ENCODE measurements around the gene PFAS. TPM values are rescaled to one million over a fixed set of nuclear protein-coding genes. Genes with fewer than 3 reads are reported as not detected.

The PFAS gene
- total RNA-seq, 1 experiment from 2014 or later: 228 TPM

- Histone ChIP-seq H3K56ac (ENCODE audit: insufficient read length, low read depth, low read length) (no peak overlapping the region), H2BK20ac (ENCODE audit: low read depth, low read length, poor library complexity, severe bottlenecking) (no peak overlapping the region), H2BK120ac (ENCODE audit: low read depth, low read length, poor library complexity, severe bottlenecking) (no peak overlapping the region), H3K27me3 (ENCODE audit: insufficient read depth, low read length) (no peaks in the 10 kb centered on the region), H3K23me2 (ENCODE audit: insufficient read length, low read depth, low read length, poor library complexity, severe bottlenecking) (peaks cover 7% of the 10 kb centered on the region), H3K18ac (ENCODE audit: insufficient read length, low read depth, low read length) (peak overlapping the region; percentile 98), H2AFZ (ENCODE audit: low read length) (peak overlapping the region; percentile 61), H3K4me2 (ENCODE audit: insufficient read depth, insufficient read length, low read length) (peak overlapping the region; percentile 91), H3K79me2 (ENCODE audit: insufficient read depth, low read length) (no peaks in the 10 kb centered on the region), H3K9ac (ENCODE audit: extremely low read depth, insufficient read length, low read length) (peak overlapping the region; percentile 75), H2BK15ac (ENCODE audit: low read depth, low read length) (no peak overlapping the region), H3T11ph (ENCODE audit: low read length) (no peak overlapping the region), H3K79me1 (ENCODE audit: insufficient read depth, low read depth, low read length, poor library complexity, severe bottlenecking) (no peaks in the 10 kb centered on the region), H2BK5ac (ENCODE audit: insufficient read length, low read length) (no peak overlapping the region), H3K4ac (ENCODE audit: low read depth, low read length) (no peak overlapping the region), H4K5ac (ENCODE audit: insufficient read length, low read depth, low read length) (peak overlapping the region; percentile 19), H3K23ac (ENCODE audit: insufficient read length, low read depth, low read length) (no peak overlapping the region), H3K4me1 (ENCODE audit: insufficient read depth, low read length) (no peaks in the 10 kb centered on the region), H4K91ac (ENCODE audit: insufficient read length, low read depth, low read length) (no peak overlapping the region), H2AK5ac (ENCODE audit: insufficient read length, low read length) (no peak overlapping the region), H3K27ac (ENCODE audit: insufficient read length, low read depth, low read length) (peak overlapping the region; percentile 53), H4K8ac (replicated peaks; ENCODE audit: insufficient read length, low read depth, low read length) (no peak overlapping the region), H2BK12ac (ENCODE audit: insufficient read length, low read depth, low read length) (no peak overlapping the region), H3K9me3 (ENCODE audit: control insufficient read depth, low read depth, low read length) (no peaks in the 10 kb centered on the region), H4K20me1 (ENCODE audit: control insufficient read depth, insufficient read depth, insufficient read length) (no peaks in the 10 kb centered on the region), H3K14ac (ENCODE audit: insufficient read depth, low read length) (peak overlapping the region; percentile 96; the same call in 1 of the 2 replicates)
- peak; percentile 25; the same call in 1 of the 3 replicates for TF ChIP-seq CTCF (conservative IDR thresholded peaks at IDR 0.05)
- Mint-ChIP-seq H3K27ac (peak overlapping the region; percentile 97 to 100 (median 99)), H3K4me3 (peak overlapping the region; percentile 97 to 100), H3K9me3 (peaks cover 9 to 12% of the 10 kb centered on the region in 2 experiments; a peak in 4 of 5 replicates), H3K4me1 (peaks cover 4 to 17% of the 10 kb centered on the region in 2 experiments), H3K36me3 (ENCODE audit: insufficient read depth in 1 of 3, low read depth in 3 of 3) (peaks cover 0 to 3% (median 0%) of the 10 kb centered on the region in 3 experiments; a peak in 1 of 7 replicates), H3K27me3 (ENCODE audit: low read depth) (peaks cover 14% of the 10 kb centered on the region; the same call in 1 of the 2 replicates)
- WGBS (ENCODE audit: extremely low coverage, insufficient read length, low lambda C conversion rate): no CpG with 5 or more reads among the region's 45 CpGs
- DNase-seq: peak; percentile 97
Measured at GRCh38 chr17:8220783-8221662, 28.1 kb upstream of the PFAS start.

Measured in H9 (cell line).